Tibial nerve (tissue), 4 donors: Measurements from ENCODE around the gene RARS2. TPM values are rescaled to one million over a fixed set of nuclear protein-coding genes. Genes with fewer than 3 reads are reported as not detected.

Experiments
- DNase-seq, 2 donors: peaks; one replicate each; pipeline ENCODE4 v3.0.0-alpha.2; 2019; ENCODE audit warnings: low spot score in 2 of 2
- H3K27ac ChIP-seq, 4 donors: fragments of 200-600 bp; sonication (generic) in 3 of 4; one replicate each; pipeline ENCODE4 v1.5.1; 2017 to 2019; ENCODE audit warnings: mild to moderate bottlenecking in 1 of 4
- H3K27me3 ChIP-seq, 2 donors: fragments of 200-600 bp; sonication (generic) in 1 of 2; one replicate each; pipeline versions ENCODE4 v1.5.1 to v1.6.0; 2017 to 2019
- H3K36me3 ChIP-seq, 3 donors: fragments of 200-600 bp; sonication (generic); one replicate each; pipeline ENCODE4 v1.5.1; 2018 to 2019
- H3K4me1 ChIP-seq, 4 donors: fragments of 200-600 bp; sonication (generic) in 3 of 4; one replicate each; pipeline ENCODE4 v1.5.1; 2017 to 2019
- H3K4me3 ChIP-seq, 4 donors: fragments of 200-600 bp; sonication (generic) in 3 of 4; one replicate each; pipeline ENCODE4 v1.5.1; 2017 to 2019; ENCODE audit warnings: mild to moderate bottlenecking in 1 of 4, moderate library complexity in 1 of 4
- H3K9me3 ChIP-seq, 4 donors: fragments of 200-600 bp; sonication (generic) in 3 of 4; one replicate each; pipeline ENCODE4 v1.5.1; 2017 to 2019
- CTCF ChIP-seq, 5 experiments: fragments of 200-600 bp in 3 of 5; fragments of 450-650 bp in 2 of 5; sonication (generic) in 3 of 5; IDR thresholded peaks; one replicate each; pipeline ENCODE4 v1.5.1; 2016 to 2019; ENCODE audit warnings: antibody characterized with exemption in 5 of 5, mild to moderate bottlenecking in 3 of 5, moderate library complexity in 2 of 5
- EP300 ChIP-seq, 2 donors: sonication (generic); formaldehyde crosslinking; IDR thresholded peaks; one replicate each; pipeline ENCODE4 v1.6.1; 2017; ENCODE audit warnings: antibody characterized with exemption in 2 of 2, mild to moderate bottlenecking in 1 of 2
- POLR2A ChIP-seq, 2 donors: fragments of 450-650 bp; IDR thresholded peaks; one replicate each; pipeline ENCODE4 v1.6.1; 2017; ENCODE audit warnings: antibody characterized with exemption in 2 of 2, mild to moderate bottlenecking in 2 of 2, moderate library complexity in 2 of 2
- WGBS, 2 donors: methylation state at CpG; one replicate each; pipeline ENCODE4 v1.1.5; 2018; 5-methylcytosine and 5-hydroxymethylcytosine counted together
- total RNA-seq, 4 donors: library from RNA; depleted of rRNA; stranded (reverse); fragments of >200 nt; gene quantifications; one replicate each; pipeline ENCODE4 v1.1.0, GENCODE V29; 2016

Gene RARS2, protein sequence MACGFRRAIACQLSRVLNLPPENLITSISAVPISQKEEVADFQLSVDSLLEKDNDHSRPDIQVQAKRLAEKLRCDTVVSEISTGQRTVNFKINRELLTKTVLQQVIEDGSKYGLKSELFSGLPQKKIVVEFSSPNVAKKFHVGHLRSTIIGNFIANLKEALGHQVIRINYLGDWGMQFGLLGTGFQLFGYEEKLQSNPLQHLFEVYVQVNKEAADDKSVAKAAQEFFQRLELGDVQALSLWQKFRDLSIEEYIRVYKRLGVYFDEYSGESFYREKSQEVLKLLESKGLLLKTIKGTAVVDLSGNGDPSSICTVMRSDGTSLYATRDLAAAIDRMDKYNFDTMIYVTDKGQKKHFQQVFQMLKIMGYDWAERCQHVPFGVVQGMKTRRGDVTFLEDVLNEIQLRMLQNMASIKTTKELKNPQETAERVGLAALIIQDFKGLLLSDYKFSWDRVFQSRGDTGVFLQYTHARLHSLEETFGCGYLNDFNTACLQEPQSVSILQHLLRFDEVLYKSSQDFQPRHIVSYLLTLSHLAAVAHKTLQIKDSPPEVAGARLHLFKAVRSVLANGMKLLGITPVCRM
- 10 to 100 TPM; 16.3 to 20.7 (median 18.5) TPM for total RNA-seq

DNA sequence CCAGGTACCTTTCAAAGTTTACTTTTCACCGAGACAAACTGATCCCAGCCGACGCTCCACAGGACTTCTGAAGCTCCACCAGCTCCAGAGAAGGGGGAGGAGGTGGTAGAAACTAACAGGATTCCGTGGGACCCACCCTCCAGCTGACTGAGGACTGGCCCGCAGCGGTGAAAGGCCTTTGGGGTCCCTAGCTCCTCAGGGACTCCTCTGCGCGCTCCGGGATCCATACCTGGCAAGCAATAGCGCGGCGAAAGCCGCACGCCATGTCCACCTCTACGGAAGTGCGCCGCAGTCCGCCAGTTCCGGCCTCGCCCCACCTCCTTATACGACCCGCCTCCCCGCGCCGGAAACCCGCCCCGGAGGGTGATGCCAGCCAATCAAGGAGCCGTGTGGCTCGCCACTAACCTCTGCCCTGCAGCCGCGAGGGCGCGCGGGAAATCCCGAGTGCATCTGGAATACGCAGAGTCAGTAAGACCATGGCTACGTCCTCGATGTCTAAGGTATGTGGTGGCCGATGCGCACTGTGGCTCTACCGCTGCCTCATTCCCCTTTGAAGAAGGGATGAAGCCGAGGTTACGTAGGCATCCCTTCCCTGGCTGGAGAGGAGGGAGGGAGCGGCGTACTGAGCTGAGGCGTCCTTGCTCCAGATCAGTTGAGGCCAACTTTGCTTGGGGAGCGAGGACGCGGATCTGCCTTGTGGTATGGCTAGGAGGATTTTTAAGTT lies at the start of gene RARS2, which contains the start of gene ORC3:
RARS2 (minus strand) TSS at position 295 of the 724 bp plus-strand sequence; CDS start at position 265, 30 bp downstream.
ORC3 (plus strand) TSS at position 443 of the 724 bp plus-strand sequence; CDS start at position 477, 34 bp downstream.
- Histone ChIP-seq H3K9me3 (no peaks in the 10 kb centered on the region), H3K27me3 (no peaks in the 10 kb centered on the region), H3K27ac (peak within 1 kb of the TSS; percentile 73 to 94 (median 87)), H3K4me3 (peak within 1 kb of the TSS; percentile 74 to 97 (median 88)), H3K36me3 (peaks cover 0 to 22% (median 0%) of the 10 kb centered on the region in 3 donors), H3K4me1 (peaks cover 0 to 70% (median 31%) of the 10 kb centered on the region in 4 donors)
- WGBS, 2 donors, result 0 to 1% methylated on average over 36 to 45 of the region's 49 CpGs
- DNase-seq, result peak; percentile 94 to 95
- TF ChIP-seq EP300 (IDR thresholded peaks at IDR 0.05) (peak; percentile 70 to 90), CTCF (IDR thresholded peaks at IDR 0.05) (peak in 1 of 5 experiments; percentile 34), POLR2A (IDR thresholded peaks at IDR 0.05) (peak; percentile 44 to 80)

GRCh38 chr6:87639373-87639772 lies 49.6 kb upstream of the RARS2 start:
- H3K27ac ChIP-seq, result no peak overlapping the region
- H3K27me3 ChIP-seq, result no peaks in the 10 kb centered on the region
- no peak for DNase-seq
- peaks cover 0 to 67% (median 0%) of the 10 kb centered on the region in 3 donors for H3K36me3 ChIP-seq
- H3K9me3 ChIP-seq, result no peaks in the 10 kb centered on the region
- WGBS, 2 donors, result 95 to 97% methylated on average over 4 of the region's 4 CpGs
- H3K4me1 ChIP-seq, result no peaks in the 10 kb centered on the region
- H3K4me3 ChIP-seq, result no peak overlapping the region
- TF ChIP-seq POLR2A (IDR thresholded peaks at IDR 0.05) (no peak), EP300 (IDR thresholded peaks at IDR 0.05) (no peak), CTCF (IDR thresholded peaks at IDR 0.05) (no peak)

DNA sequence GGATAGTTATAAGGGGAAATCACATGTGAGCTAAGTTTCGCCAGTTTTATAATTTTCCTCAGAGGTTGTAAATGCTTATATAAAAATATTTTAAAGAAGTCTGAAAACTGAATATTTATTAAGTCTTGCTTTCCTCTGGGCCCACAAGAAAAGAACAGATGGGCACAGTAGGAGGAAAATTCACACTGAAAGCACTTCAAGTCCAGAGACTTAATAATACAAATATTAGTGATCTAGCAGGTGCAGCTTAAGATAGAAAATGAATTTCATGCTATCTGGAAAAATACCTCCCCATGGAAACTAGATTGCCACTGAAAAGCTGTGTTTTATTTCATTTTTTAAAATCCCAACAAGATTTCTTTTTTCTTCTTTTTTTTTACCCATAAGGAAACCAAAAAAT lies 47.3 kb upstream of the RARS2 start:
- WGBS, 2 donors, result 94 to 98% methylated on average over 1 of the region's 1 CpG
- Histone ChIP-seq H3K27me3 (no peaks in the 10 kb centered on the region), H3K4me1 (no peaks in the 10 kb centered on the region), H3K9me3 (no peaks in the 10 kb centered on the region), H3K27ac (no peak overlapping the region), H3K36me3 (peaks cover 0 to 74% (median 0%) of the 10 kb centered on the region in 3 donors), H3K4me3 (no peak overlapping the region)
- no peak for DNase-seq
- TF ChIP-seq CTCF (IDR thresholded peaks at IDR 0.05) (no peak), POLR2A (IDR thresholded peaks at IDR 0.05) (no peak), EP300 (IDR thresholded peaks at IDR 0.05) (no peak)

DNA sequence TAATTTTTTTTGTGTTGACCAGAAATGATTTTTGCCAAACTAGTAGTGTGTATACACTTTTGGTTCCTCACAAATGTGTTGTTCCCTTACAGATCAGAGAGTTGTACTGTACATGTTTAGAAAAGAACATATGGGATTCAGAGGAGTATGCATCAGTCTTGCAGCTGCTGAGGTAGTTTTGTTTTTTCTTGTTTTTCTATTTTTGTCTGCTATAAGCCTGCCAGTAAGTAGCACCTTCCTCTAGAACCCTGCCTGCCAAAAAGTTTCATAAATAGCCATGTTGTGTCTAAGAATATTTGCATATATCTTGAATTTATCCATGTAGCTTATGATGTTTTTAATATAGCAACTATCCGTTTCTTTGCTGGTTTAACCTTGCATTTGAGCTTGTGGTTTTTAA lies 46.5 kb upstream of the RARS2 start:
- no peak for DNase-seq
- Histone ChIP-seq H3K9me3 (no peaks in the 10 kb centered on the region), H3K4me1 (no peaks in the 10 kb centered on the region), H3K27ac (no peak overlapping the region), H3K36me3 (peaks cover 0 to 78% (median 0%) of the 10 kb centered on the region in 3 donors), H3K4me3 (no peak overlapping the region), H3K27me3 (no peaks in the 10 kb centered on the region)
- whole genome bisulfite sequencing, 2 donors, result 83 to 97% methylated on average over 1 of the region's 1 CpG
- TF ChIP-seq EP300 (IDR thresholded peaks at IDR 0.05) (no peak), CTCF (IDR thresholded peaks at IDR 0.05) (no peak), POLR2A (IDR thresholded peaks at IDR 0.05) (no peak)
